NK-92 treated with Interleukin-12 subunit alpha and Interleukin-12 subunit beta, amount 100 ng/mL, for 24 hours (cell line): ENCODE results near the gene OR2V2.
"Not testable (repeated sequence)": the region's sequence is repeated elsewhere in the genome, so short reads cannot be mapped to it uniquely, and the experiment has no call there.

ENCODE experiments used
- DNase-seq: peaks from one replicate; lab custom pipeline; 2025; lab: John Stamatoyannopoulos, UW

Gene OR2V2

GRCh38 chr5:181169459-181170236, 22.3 kb downstream of the OR2V2 start:
- DNase-seq = not testable (repeated sequence)

DNA sequence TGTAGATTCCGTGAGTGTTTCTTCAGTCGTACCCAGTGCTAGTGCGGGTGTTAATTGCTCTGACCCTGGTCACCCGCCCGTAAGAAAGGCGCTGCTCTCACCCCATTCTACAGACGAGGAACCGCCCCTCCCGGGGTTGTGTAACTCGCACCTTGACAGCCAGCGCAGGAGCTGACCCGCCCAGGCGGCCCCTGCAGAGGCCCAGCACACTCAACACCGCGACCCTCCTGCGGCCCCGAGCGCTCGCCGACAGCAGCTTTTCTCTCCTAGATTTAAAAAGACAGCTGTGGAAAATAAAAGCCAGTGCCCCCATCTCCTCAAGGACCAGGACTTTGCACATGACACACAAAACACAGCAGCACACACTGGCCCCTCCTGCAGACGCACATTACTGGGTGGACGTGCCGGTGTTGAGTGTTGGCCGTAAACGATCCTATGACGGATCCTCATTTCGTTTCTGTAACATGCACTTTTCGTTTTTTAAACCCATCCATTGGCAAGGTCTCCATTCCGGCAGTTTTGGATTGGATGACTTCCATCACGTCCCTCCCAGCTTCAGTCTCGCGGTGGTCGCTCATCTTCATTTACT, 22.9 kb downstream of the OR2V2 start:
- DNase-seq = no peak

- DNase-seq = no peak
These were observed 23.6 kb downstream of the OR2V2 start for GRCh38 chr5:181170996-181171395.

GRCh38 chr5:181171782-181172181, 24.4 kb downstream of the OR2V2 start:
- DNase-seq = no peak

- no peak for DNase-seq
These were observed 25.6 kb downstream of the OR2V2 start for GRCh38 chr5:181173027-181173419.

DNA sequence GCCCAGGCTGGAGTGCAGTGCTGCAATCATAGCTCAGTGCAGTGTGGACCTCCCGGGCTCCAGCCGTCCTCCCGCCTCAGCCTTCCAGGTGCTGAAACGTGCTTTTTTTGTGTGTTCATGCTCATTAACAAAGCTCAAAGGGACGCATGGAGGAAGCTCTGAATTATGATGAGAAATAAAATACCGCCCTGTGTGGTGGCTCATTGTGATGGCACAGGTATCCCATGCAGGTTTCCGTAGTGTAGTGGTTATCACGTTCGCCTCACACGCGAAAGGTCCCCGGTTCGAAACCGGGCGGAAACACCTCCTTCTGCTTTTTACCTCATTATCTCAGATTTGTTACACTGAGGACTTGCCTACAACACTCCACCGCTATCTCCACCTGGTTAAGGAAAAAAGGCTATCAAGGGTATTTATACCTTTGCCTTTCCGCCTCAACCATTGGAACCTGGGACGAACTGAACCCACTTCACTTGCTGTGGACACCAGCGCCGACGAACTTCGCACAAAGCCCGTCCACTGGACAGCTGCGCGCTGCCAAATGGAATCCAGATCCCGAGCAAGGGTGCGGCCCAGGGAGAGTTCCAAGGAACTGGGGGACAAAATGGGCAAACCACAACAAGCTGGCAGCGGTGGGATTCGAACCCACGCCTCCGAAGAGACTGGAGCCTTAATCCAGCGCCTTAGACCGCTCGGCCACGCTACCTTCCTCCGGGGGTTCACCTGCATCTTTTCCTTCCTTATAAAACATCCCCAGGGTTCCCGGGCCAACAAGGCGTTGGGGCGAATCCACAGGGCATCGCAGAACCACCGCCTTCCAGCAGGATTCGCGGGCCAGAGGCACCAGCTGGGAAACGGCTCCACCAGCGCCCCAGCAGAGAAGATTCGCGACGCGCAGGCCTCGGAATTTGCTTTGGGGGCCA, 26.3 kb downstream of the OR2V2 start:
- DNase-seq = no peak

DNA sequence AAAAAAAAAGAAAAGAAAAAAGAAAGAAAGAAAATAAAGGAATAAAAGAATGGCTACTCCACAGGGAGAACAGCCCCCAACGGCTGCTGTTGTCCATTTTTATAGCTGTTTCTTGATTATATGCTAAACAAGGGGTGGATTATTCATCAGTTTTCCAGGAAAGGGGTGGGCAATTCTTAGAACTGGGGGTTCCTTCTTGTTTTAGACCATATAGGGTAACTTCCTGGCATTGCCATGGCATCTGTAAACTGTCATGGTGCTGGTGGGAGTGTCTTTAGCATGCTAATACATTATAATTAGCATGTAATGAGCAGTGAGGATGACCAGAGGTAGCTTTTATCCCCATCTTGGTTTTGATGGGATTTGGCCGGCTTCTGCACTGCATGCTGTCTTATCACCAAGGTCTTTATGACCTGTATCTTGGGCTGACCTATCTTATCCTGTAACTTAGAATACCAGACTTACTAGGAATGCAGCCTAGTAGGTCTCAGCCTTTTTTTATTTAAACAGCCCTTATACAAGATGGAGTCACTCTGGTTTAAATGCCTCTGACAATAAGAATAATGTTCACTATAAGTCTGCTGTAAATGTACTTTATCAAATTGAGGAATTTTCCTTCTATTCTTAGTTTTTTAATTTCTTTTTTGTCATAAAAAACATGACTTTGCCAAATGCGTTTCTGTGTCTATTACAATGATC, 29.0 kb downstream of the OR2V2 start:
- DNase-seq = no peak

DNA sequence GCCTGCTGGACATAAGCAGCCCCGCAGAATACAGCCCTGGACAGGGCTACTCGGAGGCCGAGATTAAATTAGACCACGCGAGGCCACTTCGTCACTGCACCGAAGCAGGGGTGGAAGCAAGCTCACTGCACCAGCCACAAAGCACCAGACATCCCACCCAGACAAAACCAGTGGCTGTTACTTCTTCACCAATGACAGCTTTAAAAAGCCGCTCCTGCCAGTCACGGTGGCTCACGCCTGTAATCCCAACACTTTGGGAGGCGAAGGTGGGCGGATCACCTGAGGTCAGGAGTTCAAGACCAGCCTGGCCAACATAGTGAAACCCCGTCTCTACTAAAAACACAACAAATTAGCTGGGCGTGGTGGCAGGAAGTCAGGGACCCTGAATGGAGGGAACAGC, 30.2 kb downstream of the OR2V2 start:
- not testable (repeated sequence) for DNase-seq

GRCh38 chr5:181181650-181182565, 34.5 kb downstream of the OR2V2 start:
- no peak for DNase-seq

DNA sequence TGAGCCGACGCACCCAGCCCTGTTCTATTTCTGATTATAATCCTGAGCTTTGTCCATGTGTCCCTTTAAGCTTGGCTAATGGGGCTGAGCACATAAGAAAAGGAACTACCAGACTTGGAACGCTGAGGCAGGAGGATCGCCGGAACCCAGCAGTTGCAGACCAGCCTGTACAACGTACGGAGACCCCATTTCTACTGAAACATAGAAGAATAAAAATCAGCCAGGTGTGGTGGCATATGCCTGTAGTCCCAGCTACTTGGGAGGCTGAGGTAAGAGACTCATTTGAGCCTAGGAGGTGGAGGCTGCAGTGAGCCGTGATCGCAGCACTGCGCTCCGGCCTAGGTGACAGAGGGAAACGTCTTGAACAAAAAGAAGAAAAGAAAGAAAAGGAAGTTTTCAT, 35.3 kb downstream of the OR2V2 start:
- no peak for DNase-seq

GRCh38 chr5:181184845-181185216, 37.4 kb downstream of the OR2V2 start:
- DNase-seq = no peak

DNA sequence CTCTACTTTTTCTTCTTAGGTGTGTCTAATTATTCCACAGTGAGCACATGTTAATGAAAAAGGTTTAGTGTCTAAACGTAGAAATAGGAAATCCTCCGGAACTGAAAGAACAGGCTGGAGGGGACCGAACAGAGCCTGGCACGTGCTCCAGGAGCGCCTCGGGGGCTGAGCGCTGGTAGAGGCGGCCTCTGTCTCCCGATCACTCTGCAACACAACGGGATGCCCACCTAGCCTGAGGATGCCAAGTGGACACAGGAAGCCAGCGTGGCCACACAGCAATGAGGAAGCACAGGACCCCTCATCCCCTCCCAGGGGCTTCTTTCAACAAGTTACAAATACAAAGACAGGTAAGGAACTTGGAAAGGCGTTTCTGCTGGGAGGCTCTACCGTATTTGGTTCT, 38.2 kb downstream of the OR2V2 start:
- DNase-seq = no peak

DNA sequence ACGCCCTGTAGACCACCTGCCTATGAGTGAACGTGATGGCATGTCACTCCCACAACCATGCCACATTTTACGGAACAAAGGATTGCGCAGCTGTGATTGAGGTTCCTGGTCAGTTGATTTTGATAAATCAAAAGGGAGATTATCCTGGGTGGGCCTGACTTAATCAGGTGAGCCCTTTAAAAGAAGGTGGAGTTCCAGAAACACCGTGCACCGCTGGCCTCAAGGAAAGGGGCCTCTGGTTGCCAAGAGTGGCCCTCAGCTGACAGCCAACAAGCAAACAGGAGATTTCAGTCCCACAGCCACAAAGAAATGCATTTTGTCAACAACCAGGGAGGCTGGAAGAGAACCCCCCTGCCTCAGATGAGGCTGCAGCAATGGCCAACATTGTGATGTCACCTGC, 38.6 kb downstream of the OR2V2 start:
- DNase-seq = no peak

GRCh38 chr5:181186986-181187499, 39.7 kb downstream of the OR2V2 start:
- DNase-seq = no peak

DNA sequence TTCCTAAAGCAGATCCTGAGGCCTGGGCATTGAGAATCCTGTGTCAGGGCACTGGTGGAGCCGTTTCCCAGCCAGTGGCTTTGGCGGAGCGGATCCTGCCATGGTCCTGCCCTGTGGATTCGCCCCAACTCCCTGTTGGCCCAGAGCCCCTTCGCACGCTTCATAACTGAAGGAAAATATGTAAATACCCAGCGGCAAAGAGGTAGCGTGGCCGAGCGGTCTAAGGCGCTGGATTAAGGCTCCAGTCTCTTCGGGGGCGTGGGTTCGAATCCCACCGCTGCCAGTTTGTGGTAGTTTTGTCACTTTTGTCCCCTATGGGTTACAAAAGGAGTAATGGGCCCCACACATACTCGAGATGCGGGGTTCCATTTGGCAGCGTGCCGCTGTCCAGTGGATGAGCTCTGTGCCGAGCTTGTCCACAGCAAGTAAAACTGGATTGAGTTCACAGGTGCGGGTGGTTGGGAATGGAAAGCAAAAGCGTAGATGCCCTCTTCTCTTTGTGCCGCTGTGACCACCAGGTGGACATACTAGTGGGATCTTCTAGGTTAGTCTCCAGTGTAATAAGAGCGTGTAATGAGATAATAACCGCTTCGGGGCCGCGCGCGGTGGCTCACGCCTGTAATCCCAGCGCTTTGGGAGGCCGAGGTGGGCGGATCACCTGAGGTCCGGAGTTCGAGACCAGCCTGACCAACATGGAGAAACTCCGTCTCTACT, 40.3 kb downstream of the OR2V2 start:
- DNase-seq = no peak

DNA sequence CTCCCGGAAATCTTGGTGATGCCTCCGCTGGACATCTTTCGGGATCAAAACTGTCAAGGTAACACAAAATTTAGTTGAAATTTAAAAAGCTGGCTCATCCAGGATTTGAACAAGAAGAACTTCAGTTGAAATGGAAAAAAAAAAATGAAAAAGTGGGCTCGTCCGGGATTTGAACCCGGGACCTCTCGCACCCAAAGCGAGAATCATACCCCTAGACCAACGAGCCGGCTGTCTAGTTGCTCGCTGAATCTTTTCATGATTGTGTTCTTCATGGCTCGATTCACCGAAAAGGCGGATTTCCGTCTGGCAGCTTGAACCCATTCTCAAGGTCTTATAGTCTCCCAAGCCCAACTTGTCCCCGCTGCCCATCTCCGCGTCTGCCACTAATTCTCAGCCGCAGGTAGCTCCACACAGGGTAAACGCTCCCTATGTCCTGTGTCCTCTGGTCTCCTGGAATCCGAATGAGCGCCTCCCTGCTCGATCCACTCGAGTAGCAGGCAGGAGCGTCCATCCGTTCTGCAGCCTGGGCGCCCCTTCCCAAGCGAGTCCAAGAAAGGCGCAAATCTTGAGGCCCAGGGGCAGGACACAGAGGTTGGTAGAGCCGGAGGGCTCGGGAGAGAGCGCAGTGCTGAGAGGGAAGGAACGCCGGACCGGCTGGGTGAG, 41.4 kb downstream of the OR2V2 start:
- no peak for DNase-seq

GRCh38 chr5:181189363-181189961, 42.1 kb downstream of the OR2V2 start:
- no peak for DNase-seq

DNA sequence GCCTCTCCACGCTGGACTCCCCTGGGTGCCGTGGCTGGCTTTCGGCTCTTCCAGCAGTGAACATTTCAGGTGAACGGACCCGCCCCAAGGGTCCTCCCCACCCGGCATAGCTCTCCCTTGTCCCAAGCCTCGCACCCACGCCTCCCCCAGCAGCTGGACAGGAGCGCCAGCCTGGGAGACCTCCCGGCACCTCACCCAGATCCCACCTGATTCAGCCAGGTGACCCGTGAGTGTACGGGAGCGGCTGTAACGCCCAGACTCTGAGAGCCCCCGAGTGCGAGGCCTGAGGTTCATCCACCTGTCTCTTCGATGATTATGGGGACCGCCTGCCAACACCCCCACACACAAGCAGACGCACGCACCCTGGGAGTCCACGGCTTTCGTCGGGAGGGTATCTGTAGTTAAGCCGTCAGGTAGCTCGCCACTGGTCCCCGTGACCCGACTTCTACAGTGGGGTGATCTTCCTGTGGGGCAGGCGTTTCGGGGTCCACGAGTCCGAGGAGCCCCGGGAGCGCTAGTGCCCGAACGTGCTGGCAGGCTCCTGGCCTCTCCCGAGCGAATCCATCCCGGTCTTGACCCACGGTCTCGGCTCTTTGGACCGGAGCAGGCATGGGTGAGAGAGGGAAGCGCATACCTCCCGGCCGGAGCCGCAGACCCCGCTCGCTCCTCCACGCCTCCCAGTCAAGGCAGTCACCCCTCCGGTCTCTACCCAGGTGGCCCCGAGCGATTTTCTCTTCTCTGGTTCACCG, 42.8 kb downstream of the OR2V2 start:
- no peak for DNase-seq
